C4-2B (cell line): ENCODE results near the gene MVB12B.
A peak's percentile ranks its signal among the peaks of the same experiment; 100 is the strongest.

Source experiments
- H3K27ac ChIP-seq: fragments of 450-650 bp; 2 replicates; pipeline ENCODE4 v1.5.1; 2017
- ZFX ChIP-seq: fragments of 450-650 bp; IDR thresholded peaks from 2 replicates; pipeline ENCODE4 v1.6.1; 2017
- TF ChIP-seq, protein P1 (sequence below): fragments of 450-650 bp; conservative IDR thresholded peaks from 2 replicates; pipeline ENCODE4 v1.5.1; 2017; ENCODE audit warnings: mild to moderate bottlenecking

Gene MVB12B

DNA sequence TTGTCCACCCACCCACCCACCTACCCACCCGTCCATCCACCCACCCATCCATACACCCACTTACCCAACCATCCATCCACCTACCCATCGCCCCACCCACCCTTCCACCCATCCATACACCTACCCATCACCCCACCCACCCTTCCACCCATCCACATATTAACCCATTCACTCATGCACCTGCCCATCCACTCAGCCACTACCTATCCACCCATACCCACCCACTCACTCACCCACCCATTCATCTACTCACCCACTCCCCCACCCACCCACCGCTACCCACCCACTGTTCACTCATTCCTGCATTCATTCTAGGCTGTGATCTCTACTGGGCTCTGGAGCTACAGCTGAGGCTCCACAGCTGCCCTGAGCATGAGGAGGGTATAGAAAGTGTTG is 169.6 kb downstream of the MVB12B start:
- no peak for TF ChIP-seq ZFX
- TF ChIP-seq, protein P1, sequence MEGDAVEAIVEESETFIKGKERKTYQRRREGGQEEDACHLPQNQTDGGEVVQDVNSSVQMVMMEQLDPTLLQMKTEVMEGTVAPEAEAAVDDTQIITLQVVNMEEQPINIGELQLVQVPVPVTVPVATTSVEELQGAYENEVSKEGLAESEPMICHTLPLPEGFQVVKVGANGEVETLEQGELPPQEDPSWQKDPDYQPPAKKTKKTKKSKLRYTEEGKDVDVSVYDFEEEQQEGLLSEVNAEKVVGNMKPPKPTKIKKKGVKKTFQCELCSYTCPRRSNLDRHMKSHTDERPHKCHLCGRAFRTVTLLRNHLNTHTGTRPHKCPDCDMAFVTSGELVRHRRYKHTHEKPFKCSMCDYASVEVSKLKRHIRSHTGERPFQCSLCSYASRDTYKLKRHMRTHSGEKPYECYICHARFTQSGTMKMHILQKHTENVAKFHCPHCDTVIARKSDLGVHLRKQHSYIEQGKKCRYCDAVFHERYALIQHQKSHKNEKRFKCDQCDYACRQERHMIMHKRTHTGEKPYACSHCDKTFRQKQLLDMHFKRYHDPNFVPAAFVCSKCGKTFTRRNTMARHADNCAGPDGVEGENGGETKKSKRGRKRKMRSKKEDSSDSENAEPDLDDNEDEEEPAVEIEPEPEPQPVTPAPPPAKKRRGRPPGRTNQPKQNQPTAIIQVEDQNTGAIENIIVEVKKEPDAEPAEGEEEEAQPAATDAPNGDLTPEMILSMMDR, result no peak
- H3K27ac ChIP-seq, result no peak overlapping the region

DNA sequence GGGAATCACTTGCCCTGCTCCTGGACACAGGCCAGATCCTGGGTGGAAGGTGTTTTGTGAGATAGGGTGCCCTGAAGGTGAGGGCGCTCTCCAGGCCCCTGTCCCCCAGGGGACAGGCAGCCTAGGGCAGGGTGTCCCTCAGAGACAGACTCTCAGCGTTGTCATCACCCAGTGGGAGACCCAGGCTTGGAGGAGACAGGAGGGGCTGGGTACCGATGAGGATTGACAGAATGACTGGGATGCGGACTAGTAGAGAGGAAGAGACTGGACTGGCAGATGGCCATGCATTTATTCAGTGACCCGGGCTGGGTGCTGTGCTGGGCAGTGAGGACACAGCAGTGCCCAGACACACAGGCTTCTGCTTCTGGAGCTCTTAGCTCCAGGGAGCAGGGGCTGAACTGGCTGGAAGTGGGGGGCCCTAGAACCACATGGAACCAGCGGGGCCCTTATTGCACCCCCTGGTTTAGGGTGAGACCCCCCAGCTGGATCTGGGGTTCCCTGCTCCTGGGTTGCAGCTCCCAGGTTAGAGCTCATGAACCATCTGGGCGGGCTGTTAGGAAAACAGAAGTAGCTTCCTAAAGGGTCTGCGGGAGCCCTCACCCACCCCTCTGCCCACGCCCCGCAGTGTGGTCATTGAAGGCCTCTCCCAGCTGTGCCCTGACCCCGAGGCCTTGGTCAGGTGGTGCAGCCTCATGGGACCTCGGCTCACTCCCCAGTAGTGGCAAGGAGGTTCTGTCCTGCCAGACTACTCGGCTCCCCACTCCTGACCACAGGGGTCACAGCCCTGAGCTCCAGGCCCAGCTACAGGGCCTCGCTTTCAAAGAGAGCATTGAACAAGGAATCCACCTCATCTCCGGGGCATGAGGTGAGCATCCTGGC is 170.4 kb downstream of the MVB12B start:
- TF ChIP-seq, protein P1, result no peak
- TF ChIP-seq ZFX, result no peak
- no peak overlapping the region for H3K27ac ChIP-seq

DNA sequence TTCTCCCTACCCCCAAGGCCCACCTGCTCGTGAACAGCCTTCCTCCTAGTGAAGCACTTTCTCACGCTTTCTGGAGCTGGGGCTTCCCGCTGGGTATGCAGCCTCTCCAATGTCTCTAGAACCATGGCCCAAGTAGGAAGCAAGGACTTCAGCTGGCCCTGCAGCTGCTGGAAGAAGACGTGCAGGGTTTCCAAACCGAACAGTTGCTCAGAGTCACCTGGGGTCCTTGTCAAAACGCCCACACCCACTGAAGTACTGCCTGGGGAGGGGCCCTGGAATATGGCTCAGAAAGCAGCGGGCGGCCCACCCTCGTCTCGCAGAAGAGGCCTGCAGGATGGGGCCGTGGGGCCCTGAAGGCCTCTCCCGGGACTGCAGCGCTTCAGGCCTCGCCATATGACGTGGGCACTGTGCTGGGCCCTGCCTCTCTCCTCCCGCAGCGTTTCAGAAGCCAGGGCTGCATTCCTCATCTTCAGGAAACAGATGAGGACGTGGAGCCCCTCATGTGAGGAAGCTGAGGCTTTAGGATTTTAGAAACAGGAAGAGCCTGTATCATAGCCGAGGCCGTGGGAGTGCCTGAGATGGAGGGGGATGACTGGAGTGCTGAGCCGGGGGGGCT is 171.1 kb downstream of the MVB12B start:
- no peak overlapping the region for H3K27ac ChIP-seq
- TF ChIP-seq ZFX, result no peak
- TF ChIP-seq, protein P1, result no peak

DNA sequence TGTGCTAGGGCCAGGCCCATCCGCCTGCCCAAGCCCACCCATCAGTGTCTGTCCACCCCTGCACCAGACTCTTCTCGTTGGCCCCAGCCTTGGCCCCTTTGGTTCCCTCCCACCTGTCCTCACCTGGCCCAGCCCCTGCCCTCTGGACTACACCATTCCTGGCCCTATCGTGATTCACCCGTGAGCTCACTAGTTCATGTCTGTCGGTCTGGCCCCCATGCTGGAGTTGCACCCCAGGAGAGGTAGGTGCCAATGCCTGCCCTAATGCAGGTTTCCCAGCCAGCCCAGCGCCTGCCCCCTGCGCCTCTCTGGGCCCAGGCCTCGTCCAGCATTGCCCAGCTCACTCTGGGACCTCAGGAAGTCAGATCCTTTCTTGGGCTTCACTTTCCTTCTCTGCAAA is 171.7 kb downstream of the MVB12B start:
- no peak overlapping the region for H3K27ac ChIP-seq
- TF ChIP-seq, protein P1, result no peak
- TF ChIP-seq ZFX, result no peak

DNA sequence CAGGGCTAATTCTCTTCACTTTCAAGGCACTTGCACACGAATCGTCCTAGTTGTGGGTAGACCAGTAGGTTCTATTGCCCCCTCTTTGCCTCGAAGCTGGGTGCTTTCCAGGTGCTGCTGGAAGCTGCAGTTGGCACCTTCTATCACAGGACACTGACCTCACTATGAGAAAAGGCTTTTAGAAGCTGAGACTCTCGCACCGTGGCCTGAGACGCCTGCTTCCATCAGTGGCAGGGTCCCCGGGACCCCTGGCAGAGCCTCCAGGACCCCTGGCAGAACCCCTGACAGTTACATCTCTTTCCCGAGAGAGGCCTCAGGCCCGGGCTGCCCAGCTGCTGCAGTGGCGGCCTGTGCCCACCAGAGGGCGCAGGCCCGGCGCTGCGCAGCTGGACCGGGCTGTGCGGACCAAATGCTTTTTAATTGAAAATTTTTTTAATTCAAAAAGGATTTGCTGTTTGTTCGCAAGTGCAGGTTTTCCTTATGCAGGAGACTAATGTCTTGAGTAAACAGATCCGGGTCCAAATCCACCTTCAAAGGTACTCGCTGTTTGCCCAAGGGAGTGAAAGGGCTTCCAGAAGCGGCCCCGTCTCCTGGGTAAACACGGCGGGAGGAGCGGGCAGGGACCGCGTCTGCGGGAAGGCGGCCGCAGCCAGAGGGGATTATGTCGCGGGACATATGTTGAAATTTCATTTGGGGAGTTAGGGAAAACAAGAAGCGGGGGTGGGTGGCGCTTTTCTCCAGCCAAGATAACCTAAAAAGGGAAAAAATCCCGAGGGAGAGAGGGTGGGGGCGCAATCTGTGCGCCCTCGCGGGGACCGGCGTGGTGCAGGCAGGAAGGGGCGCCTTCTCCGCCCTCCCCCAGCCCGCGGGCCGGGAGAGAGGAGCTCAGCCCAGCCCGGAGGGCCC is 172.6 kb downstream of the MVB12B start:
- H3K27ac ChIP-seq, result no peak overlapping the region
- no peak for TF ChIP-seq ZFX
- TF ChIP-seq, protein P1, result peak; percentile 100

DNA sequence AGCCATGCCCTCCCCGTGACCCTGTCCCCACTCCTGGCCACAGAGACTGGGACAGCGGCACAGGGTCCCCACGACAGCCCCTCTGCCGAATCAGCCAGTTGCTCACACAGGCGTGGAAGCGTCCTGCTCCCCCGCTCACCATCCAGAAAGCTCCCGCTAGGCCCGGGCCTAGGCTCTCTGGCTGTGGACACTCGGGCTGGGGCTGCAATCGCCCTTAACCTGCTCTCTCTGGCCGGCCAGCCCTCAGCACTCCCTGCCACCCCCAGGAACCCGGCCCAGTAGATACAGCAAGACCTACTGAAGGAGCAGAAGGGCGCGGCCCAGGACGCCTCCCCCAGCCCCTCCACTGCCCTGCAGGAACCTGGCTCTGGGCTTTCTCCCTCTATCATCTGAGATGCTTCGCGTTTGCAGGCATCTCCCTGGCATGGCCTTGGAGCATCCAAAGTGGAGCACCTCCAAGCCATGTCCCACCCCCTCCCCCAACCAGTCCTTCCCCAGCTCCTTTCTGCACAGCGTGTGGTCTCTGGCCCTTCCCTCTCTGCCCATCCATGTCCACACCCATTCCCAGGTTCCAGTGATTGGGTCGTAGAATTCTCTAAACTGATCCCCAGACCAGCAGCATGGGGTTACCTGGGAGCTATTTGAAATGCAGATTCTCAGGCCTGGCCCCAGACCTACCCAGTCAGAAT is 173.4 kb downstream of the MVB12B start:
- no peak overlapping the region for H3K27ac ChIP-seq
- TF ChIP-seq, protein P1, result no peak
- no peak for TF ChIP-seq ZFX
